Measurements from ENCODE around the gene PEPD.

Gene PEPD

GRCh38 chr19:33510462-33511194 lies 11.0 kb downstream of the PEPD start:
- DNase-seq, result no peak

DNA sequence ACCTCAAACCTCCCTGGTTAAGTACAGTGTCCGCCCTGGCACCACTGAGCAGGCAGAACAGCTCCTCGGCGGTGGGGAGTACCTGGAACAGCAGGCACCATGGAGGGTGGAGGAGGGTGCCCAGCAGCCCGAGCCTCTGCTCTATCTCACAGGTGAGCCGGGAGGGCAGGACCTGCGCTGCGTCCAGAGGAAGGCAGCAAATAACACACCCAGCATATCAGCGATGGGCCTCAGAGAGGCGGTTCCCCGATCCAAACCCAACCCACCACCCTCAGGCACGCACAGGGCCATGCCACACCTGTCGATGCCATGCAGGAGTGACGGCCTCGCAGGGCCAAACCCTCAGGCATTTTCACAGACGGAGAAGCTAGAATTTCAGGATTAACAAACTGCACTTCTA lies 11.8 kb downstream of the PEPD start:
- DNase-seq, result no peak

GRCh38 chr19:33508941-33509614 lies 12.5 kb downstream of the PEPD start:
- no peak for DNase-seq

DNA sequence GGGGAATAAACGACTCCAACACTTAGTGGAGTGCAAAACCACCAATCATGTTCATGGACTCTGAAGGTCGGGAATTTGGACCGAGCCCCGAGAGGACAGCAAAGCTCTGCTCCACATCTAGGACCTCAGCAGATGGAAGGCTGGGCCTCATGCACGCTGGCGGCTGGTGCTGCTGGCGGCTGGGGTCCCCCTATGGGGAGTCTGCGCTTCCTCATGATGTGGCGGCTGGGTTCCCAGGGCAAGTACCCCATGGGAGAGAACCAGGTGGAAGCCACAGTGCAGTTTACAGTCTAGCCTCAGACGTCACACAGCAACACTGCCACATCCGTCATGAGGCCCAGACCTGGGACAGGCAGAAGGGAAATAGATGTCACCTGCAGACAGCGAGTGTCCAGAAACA lies 13.2 kb downstream of the PEPD start:
- no peak for DNase-seq

DNA sequence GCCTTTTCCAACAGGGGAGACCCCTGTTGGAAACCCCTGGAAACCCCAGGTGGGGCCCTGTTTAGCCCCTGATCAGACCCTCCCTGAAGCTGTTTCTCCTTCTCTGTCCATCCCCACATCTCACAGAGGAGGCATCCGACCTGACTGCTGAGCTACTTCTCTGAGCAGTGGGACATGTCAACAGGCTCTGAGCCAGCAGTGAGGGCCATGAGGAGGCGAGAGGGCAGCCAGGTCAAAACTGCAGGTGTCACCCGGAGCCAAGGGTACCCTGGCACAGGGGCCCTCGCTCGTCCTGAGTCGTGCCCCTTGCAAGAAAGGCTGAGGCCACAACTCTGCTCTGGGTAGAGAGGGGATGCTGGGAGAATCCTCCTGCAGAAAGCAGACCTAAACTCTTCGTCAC lies 13.6 kb downstream of the PEPD start:
- no peak for DNase-seq

GRCh38 chr19:33507021-33507956 lies 14.3 kb downstream of the PEPD start:
- DNase-seq, result no peak

- DNase-seq, result no peak
Measured at GRCh38 chr19:33506498-33506897, 15.1 kb downstream of the PEPD start.

DNA sequence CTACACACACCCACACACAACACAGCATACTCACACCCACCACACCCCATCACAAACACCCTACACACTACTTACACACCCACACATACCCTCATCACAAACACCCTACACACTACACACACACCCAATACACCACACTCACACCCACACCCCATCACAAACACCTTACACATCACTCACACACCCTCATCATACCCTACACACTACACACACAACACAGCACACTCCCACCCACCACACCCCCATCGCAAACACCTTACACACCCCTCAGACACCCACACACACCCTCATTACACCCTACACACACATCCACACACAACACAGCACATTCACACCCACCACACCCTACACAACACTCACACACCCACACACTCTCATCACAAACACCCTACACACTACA lies 15.8 kb downstream of the PEPD start:
- DNase-seq, result no peak

DNA sequence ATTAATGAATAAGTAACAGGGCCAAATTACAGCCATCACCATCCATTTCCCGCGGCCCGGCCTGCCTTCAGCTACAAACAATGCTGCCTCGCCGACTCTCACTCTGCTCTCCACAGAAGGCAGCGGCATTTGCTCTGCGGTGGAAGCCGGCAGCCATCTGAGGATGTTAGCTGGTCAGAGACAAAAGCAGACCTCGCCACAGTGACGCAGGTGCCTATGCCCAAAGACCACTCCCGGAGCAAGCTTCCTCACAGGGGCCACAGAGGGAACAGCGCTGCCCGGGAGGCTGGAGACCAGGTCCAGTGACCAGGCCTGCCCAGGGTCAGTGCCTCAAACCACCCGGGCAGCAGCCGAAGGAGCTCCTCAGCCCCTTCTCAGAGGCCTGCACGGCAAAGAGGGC lies 16.4 kb downstream of the PEPD start:
- no peak for DNase-seq

DNA sequence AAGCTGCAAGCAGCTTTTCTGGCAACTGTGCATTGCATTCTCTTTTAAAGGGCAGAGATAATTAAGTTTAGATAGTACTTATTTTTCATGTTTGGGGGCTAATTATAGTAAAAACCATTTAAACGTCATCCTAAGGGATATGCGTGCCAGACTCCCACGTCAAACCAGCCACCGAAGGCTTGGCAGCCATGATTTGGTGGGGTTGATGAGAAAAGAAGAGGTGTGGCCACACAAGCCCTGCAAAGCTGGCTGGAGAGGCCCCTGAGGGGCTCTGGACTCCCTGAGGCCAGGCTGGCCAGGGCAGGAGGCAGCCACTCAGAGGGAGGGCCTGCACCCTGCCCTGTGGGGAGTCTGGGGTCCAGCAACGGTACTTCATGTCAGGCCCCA lies 17.5 kb downstream of the PEPD start:
- no peak for DNase-seq

DNA sequence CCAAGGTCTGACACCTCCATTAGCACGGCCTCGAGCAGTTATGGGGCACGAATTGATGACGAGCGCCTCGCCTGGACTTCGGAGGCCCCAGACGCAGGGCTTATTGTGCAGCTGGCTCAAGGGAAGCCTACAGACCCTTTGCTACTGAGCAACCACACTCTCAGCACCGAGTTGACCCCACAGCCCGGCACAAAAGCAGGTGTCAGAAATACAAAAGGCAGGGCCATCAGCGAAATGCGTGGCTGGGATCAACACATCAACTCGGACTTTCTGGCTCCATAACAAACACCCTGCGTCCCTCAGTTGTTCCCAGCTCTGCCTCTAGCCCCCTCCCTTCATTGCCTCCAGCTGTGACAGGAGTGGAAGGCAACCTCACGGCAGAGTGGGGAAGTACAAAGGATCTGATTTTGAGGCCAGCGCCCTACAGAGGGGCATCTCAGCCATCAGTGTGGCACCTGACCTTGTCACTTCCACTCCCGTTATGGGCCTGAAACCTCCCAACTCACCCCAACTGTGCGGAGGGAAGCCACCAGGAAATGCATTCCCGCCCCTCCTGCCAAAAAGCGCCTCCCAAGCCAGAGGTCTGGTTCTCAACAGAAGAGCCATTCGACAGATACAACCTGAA lies 18.0 kb downstream of the PEPD start:
- DNase-seq, result no peak

- DNase-seq, result no peak
Measured at GRCh38 chr19:33503030-33503429, 18.6 kb downstream of the PEPD start.

DNA sequence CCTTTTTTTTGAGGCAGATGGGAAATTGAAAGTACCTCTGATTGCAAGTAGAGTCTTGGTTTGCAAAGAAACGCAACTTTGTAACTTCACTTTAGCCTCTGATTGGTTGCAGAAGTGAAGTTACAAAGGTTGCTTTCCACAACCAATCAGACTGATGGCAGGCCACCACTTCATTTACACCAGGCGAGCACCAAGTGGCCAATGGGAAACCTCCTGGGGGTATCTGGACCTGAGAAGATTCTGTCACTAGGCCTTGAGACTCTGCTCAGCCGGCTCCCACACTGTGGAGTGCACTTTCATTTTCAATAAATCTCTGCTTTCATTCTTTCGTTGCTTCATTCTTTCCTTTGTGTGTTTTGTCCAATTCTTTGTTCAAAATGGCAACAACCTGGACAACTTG lies 19.1 kb downstream of the PEPD start:
- DNase-seq, result no peak

DNA sequence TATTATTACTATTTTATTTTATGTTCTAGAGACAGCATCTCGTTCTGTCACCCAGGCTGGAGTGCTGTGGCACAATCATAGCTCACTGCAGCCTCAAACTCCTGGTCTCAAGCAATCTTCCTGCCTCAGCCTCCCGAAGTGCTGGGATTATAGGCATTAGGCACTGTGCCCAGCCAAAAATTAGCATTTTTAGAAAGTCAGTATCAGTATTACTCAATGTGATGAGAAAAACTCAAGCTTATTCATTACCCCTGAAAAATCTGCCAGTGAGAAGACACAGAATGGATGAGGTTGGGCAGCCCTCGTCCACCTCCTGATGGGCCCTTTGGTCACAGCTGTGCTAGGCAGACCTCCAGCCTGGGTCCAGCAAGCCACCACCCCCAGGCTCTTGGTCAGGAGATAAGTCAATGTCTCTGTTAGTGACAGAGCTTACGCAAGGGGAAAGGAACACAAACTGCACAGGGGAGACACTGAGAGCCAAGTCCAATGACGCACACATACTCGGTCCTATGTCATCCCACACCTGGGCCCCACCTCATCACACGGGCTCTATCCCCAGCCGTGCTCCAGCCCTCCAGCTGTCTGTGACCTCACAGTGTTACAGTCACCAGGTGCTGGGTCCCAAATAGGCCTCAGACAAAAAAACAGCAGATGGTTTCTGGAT lies 19.8 kb downstream of the PEPD start:
- no peak for DNase-seq

DNA sequence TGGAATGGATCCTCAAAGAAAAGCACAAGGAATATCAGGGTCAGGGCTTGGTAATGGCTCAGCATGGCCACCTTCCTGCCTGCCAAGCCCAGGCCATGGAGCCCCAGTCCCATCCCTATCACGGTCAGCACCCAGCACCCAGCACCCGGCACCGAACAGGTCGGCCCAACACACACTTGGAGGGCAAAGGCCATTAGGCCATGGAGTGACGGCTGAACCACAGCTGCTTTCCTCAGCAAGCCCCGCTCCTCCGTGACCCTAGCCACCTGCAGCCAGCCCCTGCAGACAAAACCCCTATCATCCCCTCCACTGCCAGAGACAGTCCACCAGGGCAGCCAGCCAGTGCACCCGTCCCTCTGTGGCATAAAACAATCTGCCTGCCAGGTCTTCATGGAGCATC lies 20.6 kb downstream of the PEPD start:
- no peak for DNase-seq

GRCh38 chr19:33500586-33500985 lies 21.0 kb downstream of the PEPD start:
- DNase-seq, result no peak

GRCh38 chr19:33499671-33500506 lies 21.7 kb downstream of the PEPD start:
- DNase-seq, result no peak

GRCh38 chr19:33499248-33499647 lies 22.3 kb downstream of the PEPD start:
- DNase-seq, result no peak

GRCh38 chr19:33498391-33499000 lies 23.1 kb downstream of the PEPD start:
- DNase-seq, result no peak

- no peak for DNase-seq
Measured at GRCh38 chr19:33497778-33498175, 23.8 kb downstream of the PEPD start.

DNA sequence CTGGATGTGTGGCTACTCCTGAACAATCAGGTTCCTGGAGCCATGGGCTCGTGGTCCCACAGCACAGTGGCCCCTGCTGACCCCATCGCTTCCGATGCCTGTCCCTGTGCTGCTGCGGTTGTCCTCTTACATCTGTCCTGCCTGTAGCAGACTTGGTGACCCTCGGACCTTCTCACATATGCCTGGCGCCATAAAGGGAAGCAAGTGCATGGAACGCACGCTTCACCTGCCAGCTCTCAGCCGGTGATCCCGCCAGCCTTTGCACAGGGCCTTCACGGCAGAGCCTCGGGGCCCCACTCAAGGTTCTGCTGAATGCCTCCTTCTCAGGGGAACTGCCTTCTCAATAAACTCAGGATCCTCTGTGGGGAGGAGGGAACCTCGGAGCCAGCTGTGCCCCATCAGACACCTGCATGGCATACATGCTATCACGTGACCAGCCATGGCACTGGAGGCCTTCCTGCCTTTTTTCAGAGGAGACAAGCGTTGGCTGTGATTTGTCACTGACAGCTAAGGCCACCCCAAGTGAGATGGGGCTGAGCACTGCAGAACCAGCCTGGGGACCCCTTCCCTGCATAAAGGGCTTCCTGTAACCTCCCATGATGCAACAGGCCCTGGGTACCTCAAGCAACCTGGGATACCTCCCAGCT lies 24.3 kb downstream of the PEPD start:
- DNase-seq, result no peak

All from activated CD4-positive, alpha-beta T cell treated with anti-CD3 and anti-CD28 coated beads, Interleukin-2, amount 50 U/mL, for 4 hours (primary cell).